BE2C (cell line): ENCODE data around the gene SLC1A5.

ENCODE experiments used
- DNase-seq: peaks from one replicate; pipeline ENCODE4 v3.0.0-alpha.2; 2020
- H3K27me3 ChIP-seq: fragments of 250-450 bp; sonication (Bioruptor Pico); 2 replicates; pipeline ENCODE4 v1.5.1; 2020; ENCODE audit warnings: mild to moderate bottlenecking
- H3K36me3 ChIP-seq: fragments of 250-450 bp; sonication (Bioruptor Pico); 2 replicates; pipeline ENCODE4 v1.5.1; 2020; ENCODE audit warnings: mild to moderate bottlenecking
- H3K4me1 ChIP-seq: fragments of 250-450 bp; sonication (Bioruptor Pico); 2 replicates; pipeline ENCODE4 v1.5.1; 2020
- H3K4me3 ChIP-seq: 2 replicates; pipeline ENCODE4 v1.5.1; 2011; ENCODE audit warnings: low read depth, low read length
- H3K9me3 ChIP-seq: fragments of 250-450 bp; sonication (Bioruptor Pico); 2 replicates; pipeline ENCODE4 v1.5.1; 2020
- CTCF ChIP-seq: IDR thresholded peaks from 2 replicates; pipeline ENCODE4 v1.5.1; 2012; ENCODE audit warnings: mild to moderate bottlenecking, low read depth, low read length

SLC1A5 gene

GRCh38 chr19:46730595-46730994 lies 57.8 kb downstream of the SLC1A5 start:
- Histone ChIP-seq H3K36me3 (peaks cover 88% of the 10 kb centered on the region), H3K4me3 (no peak overlapping the region), H3K9me3 (no peaks in the 10 kb centered on the region), H3K27me3 (no peaks in the 10 kb centered on the region), H3K4me1 (no peaks in the 10 kb centered on the region)
- TF ChIP-seq CTCF: no peak
- DNase-seq: no peak

DNA sequence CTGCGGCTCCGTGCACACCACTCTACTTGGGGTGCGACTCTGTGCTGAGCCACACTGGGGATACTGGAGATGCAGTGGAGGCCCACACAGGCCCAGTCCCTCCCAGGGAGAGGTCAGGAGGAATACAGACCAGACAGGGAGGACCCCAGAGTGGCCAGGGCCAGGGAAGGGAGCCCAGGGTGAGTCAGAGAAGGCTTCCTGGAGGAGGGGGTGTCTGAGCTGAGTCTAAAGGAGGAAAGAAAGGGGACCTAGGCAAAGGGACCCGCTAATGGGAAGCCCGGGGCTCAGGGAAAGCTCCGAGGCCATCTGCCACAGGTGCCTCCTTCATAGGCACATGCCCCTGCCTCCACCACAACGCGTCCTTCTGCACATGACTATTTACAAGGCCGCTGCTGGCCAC lies 58.2 kb downstream of the SLC1A5 start:
- H3K4me1 ChIP-seq: no peaks in the 10 kb centered on the region
- peaks cover 88% of the 10 kb centered on the region for H3K36me3 ChIP-seq
- no peak for DNase-seq
- TF ChIP-seq CTCF: no peak
- H3K27me3 ChIP-seq: no peaks in the 10 kb centered on the region
- no peaks in the 10 kb centered on the region for H3K9me3 ChIP-seq
- H3K4me3 ChIP-seq: no peak overlapping the region

DNA sequence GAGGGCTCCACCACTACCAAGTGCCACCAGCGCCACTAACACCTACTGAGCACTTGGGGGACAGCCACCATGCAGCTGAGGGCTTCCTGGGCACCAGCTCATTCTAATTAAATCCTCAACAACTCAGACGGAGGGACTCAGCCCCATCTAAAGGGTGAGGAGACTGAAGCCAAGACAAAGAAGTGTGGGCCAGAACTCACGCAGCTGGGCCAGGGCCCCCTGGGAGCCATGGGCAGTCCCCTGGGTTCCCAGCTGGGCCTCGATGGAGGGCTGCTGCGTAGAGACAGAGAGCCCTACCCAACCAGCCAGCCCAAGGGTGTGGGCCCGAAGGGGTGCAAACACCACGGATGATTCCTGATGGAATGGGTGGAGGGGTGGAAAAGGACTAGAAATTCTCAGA lies 58.7 kb downstream of the SLC1A5 start:
- no peak for TF ChIP-seq CTCF
- Histone ChIP-seq H3K4me3 (no peak overlapping the region), H3K36me3 (peaks cover 88% of the 10 kb centered on the region)

DNA sequence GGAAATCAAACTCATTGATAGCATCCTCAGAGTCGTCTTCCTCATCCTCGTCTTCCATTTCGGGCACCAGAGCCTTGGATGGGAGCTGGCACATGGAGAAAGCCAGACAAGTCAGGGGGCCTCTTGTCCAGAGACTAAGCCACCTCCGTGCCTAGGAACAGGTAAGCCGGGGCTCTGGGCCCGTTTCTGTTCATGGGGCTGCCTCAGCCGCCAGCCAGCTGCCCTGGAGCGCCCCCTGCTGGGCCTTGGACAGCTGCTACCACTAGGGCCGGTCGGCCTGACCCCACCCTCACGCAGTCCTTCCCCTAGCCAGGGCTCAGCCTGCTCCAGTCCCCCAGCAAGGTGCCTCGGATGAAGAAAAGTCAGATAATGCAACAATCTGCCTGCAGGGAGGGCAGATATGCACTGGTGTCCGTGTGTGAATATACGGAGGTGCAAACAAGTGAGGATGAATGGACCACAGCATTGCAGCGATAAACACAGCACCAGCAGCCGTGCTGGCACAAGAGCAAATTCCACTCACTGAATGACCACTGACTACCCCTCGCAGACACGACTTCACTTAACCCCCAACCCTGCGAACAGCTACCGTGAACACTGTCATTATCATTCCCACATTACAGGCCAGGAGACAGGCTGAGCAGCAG lies 59.6 kb downstream of the SLC1A5 start:
- Histone ChIP-seq H3K4me3 (no peak overlapping the region), H3K36me3 (peaks cover 89% of the 10 kb centered on the region), H3K9me3 (no peaks in the 10 kb centered on the region), H3K4me1 (no peaks in the 10 kb centered on the region), H3K27me3 (no peaks in the 10 kb centered on the region)
- peak; percentile 91 for TF ChIP-seq CTCF
- DNase-seq: peak; percentile 86

More for the DNA sequence above, 58.7 kb downstream of the SLC1A5 start:
- Histone ChIP-seq H3K9me3 (no peaks in the 10 kb centered on the region), H3K27me3 (no peaks in the 10 kb centered on the region), H3K4me1 (no peaks in the 10 kb centered on the region)
- DNase-seq: no peak

DNA sequence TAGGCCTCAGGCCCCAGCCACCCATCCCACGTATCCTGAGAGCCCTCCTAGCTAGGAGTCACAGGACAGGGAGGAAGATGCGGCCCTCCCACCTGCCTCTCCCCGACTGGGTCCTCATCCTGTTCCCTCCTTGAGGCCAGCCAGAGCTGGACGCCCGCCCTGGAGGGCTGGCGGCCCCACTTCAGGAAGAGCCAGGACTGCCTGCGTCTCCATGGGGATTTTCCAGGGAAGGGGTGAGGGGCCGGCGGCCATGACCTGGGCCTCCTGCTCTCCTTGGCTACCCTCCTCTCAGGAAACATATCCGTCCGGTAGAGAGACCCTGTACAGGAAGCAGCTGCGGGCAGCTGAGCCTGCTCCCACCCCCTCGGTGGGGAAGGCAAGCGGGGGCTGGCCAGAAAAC lies 60.2 kb downstream of the SLC1A5 start:
- H3K36me3 ChIP-seq: peaks cover 89% of the 10 kb centered on the region
- TF ChIP-seq CTCF: no peak
- no peak for DNase-seq
- H3K4me1 ChIP-seq: no peaks in the 10 kb centered on the region
- no peaks in the 10 kb centered on the region for H3K27me3 ChIP-seq
- no peak overlapping the region for H3K4me3 ChIP-seq
- H3K9me3 ChIP-seq: no peaks in the 10 kb centered on the region

GRCh38 chr19:46727757-46728156 lies 60.6 kb downstream of the SLC1A5 start:
- no peaks in the 10 kb centered on the region for H3K4me1 ChIP-seq
- no peak overlapping the region for H3K4me3 ChIP-seq
- no peak for TF ChIP-seq CTCF
- no peaks in the 10 kb centered on the region for H3K27me3 ChIP-seq
- no peaks in the 10 kb centered on the region for H3K9me3 ChIP-seq
- H3K36me3 ChIP-seq: peaks cover 89% of the 10 kb centered on the region
- no peak for DNase-seq
